HCT116 (cell line): ENCODE data around the gene MOB2.

Experiments used
- POLR2A ChIP-seq: IDR thresholded peaks from 2 replicates; pipeline ENCODE4 v1.7.0; 2011; ENCODE audit warnings: borderline replicate concordance; ENCODE audit not compliant: insufficient read depth, insufficient read length; ENCODE audit errors: extremely low read depth
- SIN3A ChIP-seq: IDR thresholded peaks from 2 replicates; pipeline ENCODE4 v1.6.1; 2012; ENCODE audit warnings: low read depth
- TF ChIP-seq, protein P1 (sequence below): IDR thresholded peaks from 2 replicates; pipeline ENCODE4 v1.6.1; 2012
- TF ChIP-seq, protein P2 (sequence below), 3 experiments: fragments of 200-600 bp in 1 of 3; sonication (generic) in 1 of 3; IDR thresholded peaks in 2 of 3; conservative IDR thresholded peaks in 1 of 3; 2 replicates each; pipeline ENCODE4 v1.5.1; 2012 to 2017; ENCODE audit warnings: low read depth in 2 of 3, low read length in 2 of 3, antibody characterized with exemption in 1 of 3, borderline replicate concordance in 1 of 3, control low read depth in 1 of 3, mild to moderate bottlenecking in 1 of 3, mixed read lengths in 1 of 3, mixed run types in 1 of 3, moderate library complexity in 1 of 3; ENCODE audit not compliant: insufficient read depth in 1 of 3
- TF ChIP-seq, protein P3 (sequence below): IDR thresholded peaks from 2 replicates; pipeline ENCODE4 v1.6.1; 2012; ENCODE audit warnings: low read depth

DNA sequence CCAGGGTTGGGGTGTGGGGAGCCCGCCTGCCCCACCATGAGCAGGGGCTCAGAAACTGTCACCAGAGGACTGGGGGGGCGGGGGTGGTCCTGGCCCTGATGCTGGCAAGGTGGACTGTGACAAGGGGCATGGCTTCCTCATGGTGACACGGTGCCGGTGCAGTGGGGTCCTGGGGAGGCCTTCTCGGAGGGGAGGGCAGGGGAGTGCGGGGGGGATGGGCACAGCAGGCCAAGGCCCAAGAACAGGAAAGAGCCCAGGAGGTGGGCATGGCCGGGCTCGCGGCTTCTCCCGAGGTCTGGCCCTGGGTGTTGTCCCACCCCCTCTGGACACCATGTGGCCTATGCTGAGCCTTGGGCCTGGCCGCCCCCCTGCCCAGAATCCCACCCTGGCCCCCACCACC lies 47.2 kb downstream of the MOB2 start:
- no peak for TF ChIP-seq POLR2A
- TF ChIP-seq, protein P1, sequence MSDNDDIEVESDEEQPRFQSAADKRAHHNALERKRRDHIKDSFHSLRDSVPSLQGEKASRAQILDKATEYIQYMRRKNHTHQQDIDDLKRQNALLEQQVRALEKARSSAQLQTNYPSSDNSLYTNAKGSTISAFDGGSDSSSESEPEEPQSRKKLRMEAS = no peak
- TF ChIP-seq, protein P2, sequence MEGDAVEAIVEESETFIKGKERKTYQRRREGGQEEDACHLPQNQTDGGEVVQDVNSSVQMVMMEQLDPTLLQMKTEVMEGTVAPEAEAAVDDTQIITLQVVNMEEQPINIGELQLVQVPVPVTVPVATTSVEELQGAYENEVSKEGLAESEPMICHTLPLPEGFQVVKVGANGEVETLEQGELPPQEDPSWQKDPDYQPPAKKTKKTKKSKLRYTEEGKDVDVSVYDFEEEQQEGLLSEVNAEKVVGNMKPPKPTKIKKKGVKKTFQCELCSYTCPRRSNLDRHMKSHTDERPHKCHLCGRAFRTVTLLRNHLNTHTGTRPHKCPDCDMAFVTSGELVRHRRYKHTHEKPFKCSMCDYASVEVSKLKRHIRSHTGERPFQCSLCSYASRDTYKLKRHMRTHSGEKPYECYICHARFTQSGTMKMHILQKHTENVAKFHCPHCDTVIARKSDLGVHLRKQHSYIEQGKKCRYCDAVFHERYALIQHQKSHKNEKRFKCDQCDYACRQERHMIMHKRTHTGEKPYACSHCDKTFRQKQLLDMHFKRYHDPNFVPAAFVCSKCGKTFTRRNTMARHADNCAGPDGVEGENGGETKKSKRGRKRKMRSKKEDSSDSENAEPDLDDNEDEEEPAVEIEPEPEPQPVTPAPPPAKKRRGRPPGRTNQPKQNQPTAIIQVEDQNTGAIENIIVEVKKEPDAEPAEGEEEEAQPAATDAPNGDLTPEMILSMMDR (IDR thresholded peaks at IDR 0.05 in 2 of 3, conservative IDR thresholded peaks at IDR 0.05 in 1 of 3; ENCODE audit: borderline replicate concordance in 1 of 3, insufficient read depth in 1 of 3, low read depth in 2 of 3, low read length in 2 of 3) = no peak
- TF ChIP-seq, protein P3, sequence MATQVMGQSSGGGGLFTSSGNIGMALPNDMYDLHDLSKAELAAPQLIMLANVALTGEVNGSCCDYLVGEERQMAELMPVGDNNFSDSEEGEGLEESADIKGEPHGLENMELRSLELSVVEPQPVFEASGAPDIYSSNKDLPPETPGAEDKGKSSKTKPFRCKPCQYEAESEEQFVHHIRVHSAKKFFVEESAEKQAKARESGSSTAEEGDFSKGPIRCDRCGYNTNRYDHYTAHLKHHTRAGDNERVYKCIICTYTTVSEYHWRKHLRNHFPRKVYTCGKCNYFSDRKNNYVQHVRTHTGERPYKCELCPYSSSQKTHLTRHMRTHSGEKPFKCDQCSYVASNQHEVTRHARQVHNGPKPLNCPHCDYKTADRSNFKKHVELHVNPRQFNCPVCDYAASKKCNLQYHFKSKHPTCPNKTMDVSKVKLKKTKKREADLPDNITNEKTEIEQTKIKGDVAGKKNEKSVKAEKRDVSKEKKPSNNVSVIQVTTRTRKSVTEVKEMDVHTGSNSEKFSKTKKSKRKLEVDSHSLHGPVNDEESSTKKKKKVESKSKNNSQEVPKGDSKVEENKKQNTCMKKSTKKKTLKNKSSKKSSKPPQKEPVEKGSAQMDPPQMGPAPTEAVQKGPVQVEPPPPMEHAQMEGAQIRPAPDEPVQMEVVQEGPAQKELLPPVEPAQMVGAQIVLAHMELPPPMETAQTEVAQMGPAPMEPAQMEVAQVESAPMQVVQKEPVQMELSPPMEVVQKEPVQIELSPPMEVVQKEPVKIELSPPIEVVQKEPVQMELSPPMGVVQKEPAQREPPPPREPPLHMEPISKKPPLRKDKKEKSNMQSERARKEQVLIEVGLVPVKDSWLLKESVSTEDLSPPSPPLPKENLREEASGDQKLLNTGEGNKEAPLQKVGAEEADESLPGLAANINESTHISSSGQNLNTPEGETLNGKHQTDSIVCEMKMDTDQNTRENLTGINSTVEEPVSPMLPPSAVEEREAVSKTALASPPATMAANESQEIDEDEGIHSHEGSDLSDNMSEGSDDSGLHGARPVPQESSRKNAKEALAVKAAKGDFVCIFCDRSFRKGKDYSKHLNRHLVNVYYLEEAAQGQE = no peak
- TF ChIP-seq SIN3A = no peak
